K562 (cell line): Measurements from ENCODE around the gene ZDHHC8. TPM values are rescaled to one million over a fixed set of nuclear protein-coding genes. Genes with fewer than 3 reads are reported as not detected.

Source experiments
- CC2D1A ChIP-seq: fragments of 450-650 bp; IDR thresholded peaks from 2 replicates; pipeline ENCODE4 v1.6.1; 2017; ENCODE audit warnings: mild to moderate bottlenecking
- CEBPZ ChIP-seq: fragments of 150-350 bp; IDR thresholded peaks from 2 replicates; pipeline ENCODE4 v1.6.1; 2014; ENCODE audit warnings: low read depth, mild to moderate bottlenecking, low read length, borderline replicate concordance
- E2F1 ChIP-seq: sonication (generic); formaldehyde crosslinking; IDR thresholded peaks from 2 replicates; pipeline ENCODE4 v1.8.1; 2023; ENCODE audit warnings: mild to moderate bottlenecking, missing genetic modification reagents, moderate library complexity
- GABPB1 ChIP-seq: sonication (generic); formaldehyde crosslinking; IDR thresholded peaks from 2 replicates; pipeline ENCODE4 v1.8.0; 2022; ENCODE audit warnings: mild to moderate bottlenecking, missing genetic modification reagents
- JUNB ChIP-seq: fragments of 450-650 bp; formaldehyde crosslinking; conservative IDR thresholded peaks from 2 replicates; pipeline ENCODE4 v1.4.0; 2020; ENCODE audit warnings: mild to moderate bottlenecking
- KLF13 ChIP-seq: fragments of 450-650 bp; IDR thresholded peaks from 2 replicates; pipeline ENCODE4 v1.6.1; 2016; ENCODE audit warnings: missing genetic modification characterization, low read depth, mild to moderate bottlenecking, missing compliant biosample characterization, moderate library complexity, borderline replicate concordance
- MCM5 ChIP-seq: fragments of 450-650 bp; IDR thresholded peaks from 2 replicates; pipeline ENCODE4 v1.6.1; 2016; ENCODE audit warnings: low read depth
- PHF21A ChIP-seq: fragments of 450-650 bp; IDR thresholded peaks from 2 replicates; pipeline ENCODE4 v1.6.1; 2017; ENCODE audit warnings: low read depth, borderline replicate concordance
- POLR2B ChIP-seq: fragments of 450-650 bp; IDR thresholded peaks from 2 replicates; pipeline ENCODE4 v1.6.1; 2018; ENCODE audit warnings: low read depth; ENCODE audit not compliant: partially characterized antibody
- SNRNP70 ChIP-seq: fragments of 200-400 bp; formaldehyde crosslinking; optimal IDR thresholded peaks from 2 replicates; pipeline ENCODE3; 2017; ENCODE audit warnings: low read depth, low read length
- TSHZ1 ChIP-seq: fragments of 250-450 bp; sonication (Bioruptor Pico); IDR thresholded peaks from 2 replicates; pipeline ENCODE4 v1.4.0; 2020; ENCODE audit warnings: mild to moderate bottlenecking, moderate library complexity
- WHSC1 ChIP-seq: IDR thresholded peaks from one replicate; pipeline ENCODE4 v1.6.1; 2012; ENCODE audit warnings: low read length, control low read depth, inconsistent platforms
- ZNF133 ChIP-seq: fragments of 250-450 bp; sonication (Bioruptor Pico); IDR thresholded peaks from 2 replicates; pipeline ENCODE4 v1.4.0; 2020; ENCODE audit warnings: mild to moderate bottlenecking
- ZNF512 ChIP-seq: IDR thresholded peaks from 2 replicates; pipeline ENCODE4 v1.6.1; 2016; ENCODE audit warnings: missing genetic modification characterization, missing compliant biosample characterization
- polyA plus RNA-seq, 8 experiments: library from polyadenylated mRNA; depleted of rRNA in 4 of 8; stranded (reverse) in 5 of 8; unstranded in 3 of 8; fragments of >200 nt; fragmentation: Nextera tagmentation in 2 of 8; fragmentation: Illumina TruSeq in 1 of 8; extraction: Ambion mirVana in 2 of 8; extraction: Trizol in 1 of 8; gene quantifications; 2 replicates each; pipeline versions ENCODE4 v1.2.1 to v1.2.3, GENCODE V29; 2011 to 2014; ENCODE audit warnings: inconsistent platforms in 1 of 8, missing spikeins in 1 of 8
- total RNA-seq, 7 experiments: library from RNA; depleted of rRNA in 6 of 7; stranded (reverse); fragments of >200 nt in 6 of 7; fragmentation: Illumina TruSeq in 2 of 7; extraction: Trizol in 2 of 7; gene quantifications; 2 replicates each; pipeline versions ENCODE4 v1.2.1 to v1.2.3, GENCODE V29; 2011 to 2021; ENCODE audit warnings: low replicate concordance in 1 of 7

ZDHHC8 gene
- total and polyA plus RNA-seq, 9 of the 15 experiments (the other 6 are each of a cell fraction or from before 2014, with no cell fraction given): 0.04 to 109 (median 16.4) TPM

GRCh38 chr22:20105456-20106204, 26.0 kb upstream of the ZDHHC8 start (continued):
- TF ChIP-seq TSHZ1 (CRISPR knock-in tag): no peak
- peak; percentile 91 for TF ChIP-seq WHSC1
- no peak for TF ChIP-seq ZNF512 (tag)
- TF ChIP-seq CEBPZ: no peak
- no peak for TF ChIP-seq MCM5
- no peak for TF ChIP-seq KLF13
- TF ChIP-seq POLR2B: peak; percentile 34
- 0 out of 2 replicates have a peak, but pooled peaks have one; percentile 35 for TF ChIP-seq JUNB (CRISPR knock-in tag)
- peak; percentile 80; the same call in 1 of the 2 replicates for TF ChIP-seq ZNF133 (CRISPR knock-in tag)
- TF ChIP-seq E2F1 (CRISPR knock-in tag): 0 out of 2 replicates have a peak, but pooled peaks have one; percentile 53
- TF ChIP-seq CC2D1A: no peak
- TF ChIP-seq SNRNP70: no peak
- TF ChIP-seq PHF21A: no peak
- TF ChIP-seq GABPB1 (CRISPR knock-in tag): no peak
